K562 (cell line): ENCODE results near the gene CDC20. TPM values are rescaled to one million over a fixed set of nuclear protein-coding genes. Genes with fewer than 3 reads are reported as not detected.

Experiments
- ATAC-seq: fragments of 200-7000 bp; cut with Tn5 transposase; 3 replicates; pipeline ENCODE4 v1.9.1; 2020; ENCODE audit warnings: moderate library complexity
- BruUV-seq: library from RNA; stranded (reverse); fragments of 400-500 nt; replicated peaks from 2 replicates; lab custom pipeline; 2021; lab: Mats Ljungman, UMichigan
- CTCF ChIA-PET: fragments of 300-600 bp; formaldehyde crosslinking; extraction: SDS; loops from one replicate; lab custom pipeline; 2021; ENCODE audit warnings: low intra/inter-chr PET ratio; lab: Yijun Ruan, JAX
- POLR2A ChIA-PET: fragments of 300-600, 350-650 bp; sonication (Branson Sonifier 250); formaldehyde crosslinking; extraction: SDS; loops from one replicate; lab custom pipeline; 2021; ENCODE audit warnings: antibody characterized with exemption, inconsistent platforms; lab: Yijun Ruan, JAX
- DNase-seq, 4 experiments: peaks; one replicate each; pipeline versions ENCODE4 v3.0.0 to v3.0.0-alpha.2; 2011 to 2018; ENCODE audit warnings: low spot score in 3 of 4, mixed read lengths in 3 of 4; ENCODE audit errors: extremely low read depth in 1 of 4
- FAIRE-seq: peaks from 2 replicates; lab custom pipeline; 2011; peaks lifted over from hg19 to GRCh38; lab: Jason Lieb, UNC
- H2AFZ ChIP-seq: 2 replicates; pipeline ENCODE4 v1.6.0; 2011; ENCODE audit warnings: low read depth, low read length, control low read depth, inconsistent platforms
- H3K27ac ChIP-seq: fragments of 200-600 bp; 3 replicates; pipeline ENCODE4 v1.8.0; 2011; ENCODE audit warnings: low read depth, mild to moderate bottlenecking, control low read depth, inconsistent platforms, low read length, moderate library complexity, mixed read lengths; ENCODE audit errors: extremely low read depth
- H3K27me3 ChIP-seq, 2 experiments: fragments of 300-600 bp in 1 of 2; 2 replicates in 1 of 2; 3 replicates in 1 of 2; pipeline versions ENCODE4 v1.6.0 to v1.8.0; 2011; ENCODE audit warnings: inconsistent platforms in 2 of 2, low read length in 2 of 2, mild to moderate bottlenecking in 1 of 2, mixed read lengths in 1 of 2, moderate library complexity in 1 of 2; ENCODE audit not compliant: control insufficient read depth in 2 of 2, insufficient read depth in 2 of 2
- H3K36me3 ChIP-seq: fragments of 300-600 bp; 3 replicates; pipeline ENCODE4 v1.8.0; 2011; ENCODE audit warnings: mild to moderate bottlenecking, low read length, inconsistent platforms; ENCODE audit not compliant: control insufficient read depth, insufficient read depth
- H3K4me1 ChIP-seq, 2 experiments: fragments of 200-600 bp in 1 of 2; replicated peaks in 1 of 2; 2 replicates in 1 of 2; 3 replicates in 1 of 2; pipeline versions ENCODE4 v1.5.1 to v1.8.0; 2011; ENCODE audit warnings: inconsistent platforms in 2 of 2, low read length in 2 of 2, mild to moderate bottlenecking in 1 of 2, mixed read lengths in 1 of 2, moderate library complexity in 1 of 2; ENCODE audit not compliant: control insufficient read depth in 2 of 2, insufficient read depth in 2 of 2
- H3K4me2 ChIP-seq: 2 replicates; pipeline ENCODE4 v1.6.1; 2011; ENCODE audit warnings: low read length, control low read depth, inconsistent platforms, mixed read lengths; ENCODE audit not compliant: insufficient read depth
- H3K4me3 ChIP-seq: fragments of 200-600 bp; sonication (generic), shearing (Covaris generic); 2 replicates; pipeline ENCODE4 v1.5.1; 2016; ENCODE audit warnings: control low read depth, inconsistent platforms
- H3K79me2 ChIP-seq: fragments of 200-600 bp; 3 replicates; pipeline ENCODE4 v1.8.0; 2011; ENCODE audit warnings: low read length, inconsistent platforms; ENCODE audit not compliant: control insufficient read depth, insufficient read depth
- H3K9ac ChIP-seq, 2 experiments: 2 replicates each; pipeline versions ENCODE4 v1.6.0 to v1.6.1; 2011; ENCODE audit warnings: low read depth in 2 of 2, low read length in 2 of 2, control low read depth in 1 of 2, inconsistent platforms in 1 of 2, mild to moderate bottlenecking in 1 of 2, mixed read lengths in 1 of 2; ENCODE audit not compliant: insufficient read depth in 1 of 2
- H3K9me1 ChIP-seq: one replicate; pipeline ENCODE4 v1.6.0; 2011; ENCODE audit warnings: inconsistent platforms, mild to moderate bottlenecking, low read length, moderate library complexity; ENCODE audit not compliant: control insufficient read depth, insufficient read depth
- H3K9me3 ChIP-seq: replicated peaks from 2 replicates; pipeline ENCODE4 v1.5.1; 2011; ENCODE audit warnings: low read depth, low read length, inconsistent platforms; ENCODE audit not compliant: control insufficient read depth, insufficient read depth
- H4K20me1 ChIP-seq: replicated peaks from 2 replicates; pipeline ENCODE4 v1.6.1; 2011; ENCODE audit warnings: low read length, inconsistent platforms, mixed read lengths; ENCODE audit not compliant: control insufficient read depth, insufficient read depth
- IRF2 ChIP-seq: sonication (generic); formaldehyde crosslinking; IDR thresholded peaks from 2 replicates; pipeline ENCODE4 v1.8.1; 2022; ENCODE audit warnings: mild to moderate bottlenecking, missing genetic modification reagents
- MEIS2 ChIP-seq: fragments of 450-650 bp; IDR thresholded peaks from 2 replicates; pipeline ENCODE4 v1.6.1; 2014; ENCODE audit warnings: mild to moderate bottlenecking; ENCODE audit not compliant: partially characterized antibody
- NCOA2 ChIP-seq, 2 experiments: fragments of 450-650 bp; IDR thresholded peaks; 2 replicates each; pipeline ENCODE4 v1.6.1; 2018; ENCODE audit warnings: mild to moderate bottlenecking in 2 of 2, moderate library complexity in 1 of 2; ENCODE audit not compliant: partially characterized antibody in 2 of 2
- POLR2B ChIP-seq: fragments of 450-650 bp; IDR thresholded peaks from 2 replicates; pipeline ENCODE4 v1.6.1; 2018; ENCODE audit warnings: low read depth; ENCODE audit not compliant: partially characterized antibody
- SMARCA4 ChIP-seq: fragments of 450-650 bp; IDR thresholded peaks from 2 replicates; pipeline ENCODE4 v1.6.1; 2016
- TCF3 ChIP-seq: sonication (generic); formaldehyde crosslinking; IDR thresholded peaks from 2 replicates; pipeline ENCODE4 v1.4.0; 2020; ENCODE audit warnings: mild to moderate bottlenecking, missing genetic modification reagents
- ZBED1 ChIP-seq: IDR thresholded peaks from 2 replicates; pipeline ENCODE4 v1.6.1; 2014
- ZBTB34 ChIP-seq: fragments of 250-450 bp; sonication (Bioruptor Pico); IDR thresholded peaks from 2 replicates; pipeline ENCODE4 v1.8.0; 2021; ENCODE audit warnings: mild to moderate bottlenecking, moderate library complexity
- ZNF140 ChIP-seq: fragments of 250-450 bp; sonication (Bioruptor Pico); IDR thresholded peaks from 2 replicates; pipeline ENCODE4 v1.8.0; 2021; ENCODE audit warnings: moderate library complexity, mild to moderate bottlenecking, inconsistent platforms
- ZNF282 ChIP-seq: sonication (generic); formaldehyde crosslinking; IDR thresholded peaks from 2 replicates; pipeline ENCODE4 v1.8.1; 2023; ENCODE audit warnings: missing genetic modification reagents
- WGBS: fragments of 100-300 bp; shearing (Covaris generic); methylation state at CpG from one replicate; pipeline ENCODE4 v1.1.6; 2016; ENCODE audit warnings: low coverage, mixed read lengths; ENCODE audit not compliant: insufficient coverage; ENCODE audit errors: missing lambda C conversion rate; 5-methylcytosine and 5-hydroxymethylcytosine counted together
- in situ Hi-C: fragments of 300-500 bp; cut with MboI; formaldehyde crosslinking; loops from 4 replicates; pipeline ENCODE4 v1.15.0; 2018; ENCODE audit warnings: inconsistent platforms, mixed read lengths
- intact Hi-C: fragments of 100-400 bp; cut with micrococcal nuclease; formaldehyde crosslinking; loops from 2 replicates; pipeline ENCODE4 v1.14.2; 2022
- polyA plus RNA-seq, 8 experiments: library from polyadenylated mRNA; depleted of rRNA in 4 of 8; stranded (reverse) in 5 of 8; unstranded in 3 of 8; fragments of >200 nt; fragmentation: Nextera tagmentation in 2 of 8; fragmentation: Illumina TruSeq in 1 of 8; extraction: Ambion mirVana in 2 of 8; extraction: Trizol in 1 of 8; gene quantifications; 2 replicates each; pipeline versions ENCODE4 v1.2.1 to v1.2.3, GENCODE V29; 2011 to 2014; ENCODE audit warnings: inconsistent platforms in 1 of 8, missing spikeins in 1 of 8
- total RNA-seq, 7 experiments: library from RNA; depleted of rRNA in 6 of 7; stranded (reverse); fragments of >200 nt in 6 of 7; fragmentation: Illumina TruSeq in 2 of 7; extraction: Trizol in 2 of 7; gene quantifications; 2 replicates each; pipeline versions ENCODE4 v1.2.1 to v1.2.3, GENCODE V29; 2011 to 2021; ENCODE audit warnings: low replicate concordance in 1 of 7
- TF ChIP-seq, protein P1 (sequence below): IDR thresholded peaks from 2 replicates; pipeline ENCODE4 v1.6.1; 2011; ENCODE audit not compliant: insufficient read length; ENCODE audit errors: extremely low read depth

The CDC20 gene
- total and polyA plus RNA-seq, 9 of the 15 experiments (the other 6 are each of a cell fraction or from before 2014, with no cell fraction given) = 45.2 to 224 (median 121) TPM

DNA sequence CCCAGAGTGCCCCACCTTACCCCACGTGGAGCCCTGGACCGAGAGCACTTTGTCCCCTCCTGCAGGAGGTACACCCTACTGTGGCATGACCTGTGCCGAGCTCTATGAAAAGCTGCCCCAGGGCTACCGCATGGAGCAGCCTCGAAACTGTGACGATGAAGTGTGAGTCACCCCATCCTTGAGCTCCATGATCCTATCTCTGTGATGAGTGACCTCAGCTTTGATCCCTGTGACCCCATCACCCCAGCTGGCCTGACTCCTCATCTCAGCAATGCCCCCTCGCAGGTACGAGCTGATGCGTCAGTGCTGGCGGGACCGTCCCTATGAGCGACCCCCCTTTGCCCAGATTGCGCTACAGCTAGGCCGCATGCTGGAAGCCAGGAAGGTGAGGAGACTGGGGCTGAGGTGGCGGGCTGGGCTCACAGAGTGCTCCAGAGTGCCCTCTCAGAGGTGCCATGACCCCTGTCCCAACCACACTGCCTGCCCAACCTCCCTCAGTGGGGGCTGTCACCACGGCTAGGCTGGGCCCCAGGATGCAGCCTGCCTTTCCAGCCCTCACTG, 37.4 kb upstream of the CDC20 start (continued):
- TF ChIP-seq ZBTB34 (CRISPR knock-in tag) (no peak), SMARCA4 (peak; percentile 32; the same call in 1 of the 2 replicates), ZNF282 (CRISPR knock-in tag) (no peak), IRF2 (CRISPR knock-in tag) (no peak), ZBED1 (no peak), ZNF140 (CRISPR knock-in tag) (no peak)
- TF ChIP-seq, protein P1, sequence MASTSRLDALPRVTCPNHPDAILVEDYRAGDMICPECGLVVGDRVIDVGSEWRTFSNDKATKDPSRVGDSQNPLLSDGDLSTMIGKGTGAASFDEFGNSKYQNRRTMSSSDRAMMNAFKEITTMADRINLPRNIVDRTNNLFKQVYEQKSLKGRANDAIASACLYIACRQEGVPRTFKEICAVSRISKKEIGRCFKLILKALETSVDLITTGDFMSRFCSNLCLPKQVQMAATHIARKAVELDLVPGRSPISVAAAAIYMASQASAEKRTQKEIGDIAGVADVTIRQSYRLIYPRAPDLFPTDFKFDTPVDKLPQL = no peak

DNA sequence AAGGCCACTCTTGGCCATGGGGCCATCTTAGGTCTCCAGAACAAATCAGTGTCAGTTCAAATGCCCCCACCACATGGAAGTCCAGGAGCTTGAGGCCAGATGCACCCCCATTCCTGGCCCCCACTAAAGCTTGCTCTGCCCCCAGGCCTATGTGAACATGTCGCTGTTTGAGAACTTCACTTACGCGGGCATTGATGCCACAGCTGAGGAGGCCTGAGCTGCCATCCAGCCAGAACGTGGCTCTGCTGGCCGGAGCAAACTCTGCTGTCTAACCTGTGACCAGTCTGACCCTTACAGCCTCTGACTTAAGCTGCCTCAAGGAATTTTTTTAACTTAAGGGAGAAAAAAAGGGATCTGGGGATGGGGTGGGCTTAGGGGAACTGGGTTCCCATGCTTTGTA, 36.3 kb upstream of the CDC20 start:
- BruUV-seq = no TSS peak
- peaks cover 3 to 11% of the 10 kb centered on the region in 2 experiments; a peak in 3 of 5 replicates for H3K4me1 ChIP-seq
- H3K9me1 ChIP-seq = no peaks in the 10 kb centered on the region
- in situ Hi-C loops (no loop called here), intact Hi-C loops (no loop called here)
- no peak overlapping the region for H3K9ac ChIP-seq
- H3K36me3 ChIP-seq = no peaks in the 10 kb centered on the region
- H2AFZ ChIP-seq = no peak overlapping the region
- H4K20me1 ChIP-seq = peaks cover 4% of the 10 kb centered on the region; the same call in 1 of the 2 replicates
- H3K27ac ChIP-seq = no peak overlapping the region
- peaks cover 0 to 8% of the 10 kb centered on the region in 2 experiments; a peak in 2 of 5 replicates for H3K27me3 ChIP-seq
- no peak for FAIRE-seq
- ChIA-PET POLR2A (interaction anchor here (0.6 to 0.8 kb wide), 2 partner anchors 34 to 92 kb away, joined by 4 to 5 read pairs; no protein-coding TSS in a partner anchor), CTCF (no interaction called here)
- no peak for TF ChIP-seq MEIS2
- TF ChIP-seq POLR2B = no peak
- no peak for TF ChIP-seq TCF3 (CRISPR knock-in tag)
- TF ChIP-seq NCOA2 (IDR thresholded peaks at IDR 0.05; ENCODE audit: partially characterized antibody in 2 of 2) = no peak
- 62% methylated on average over 5 of the region's 5 CpGs for WGBS
- H3K9me3 ChIP-seq = peaks cover 8% of the 10 kb centered on the region; the same call in 1 of the 2 replicates
- H3K79me2 ChIP-seq = no peaks in the 10 kb centered on the region
- no peak overlapping the region for H3K4me2 ChIP-seq
- no peak overlapping the region for H3K4me3 ChIP-seq
- no peak for ATAC-seq
- DNase-seq = no peak
